CD4-positive, alpha-beta T cell treated with Interferon gamma for 1 hour (primary cell): ENCODE data around the gene CD84.
"Not testable (repeated sequence)": the region's sequence is repeated elsewhere in the genome, so short reads cannot be mapped to it uniquely, and the experiment has no call there.

ENCODE experiments used
- DNase-seq: peaks from one replicate; pipeline ENCODE4 v3.0.0-alpha.2; 2020

The CD84 gene

GRCh38 chr1:160608941-160609340 lies 29.6 kb upstream of the CD84 start:
- DNase-seq: no peak

GRCh38 chr1:160608514-160608913 lies 29.2 kb upstream of the CD84 start:
- no peak for DNase-seq

- no peak for DNase-seq
Measured at GRCh38 chr1:160608057-160608456, 28.8 kb upstream of the CD84 start.

GRCh38 chr1:160607672-160608032 lies 28.4 kb upstream of the CD84 start:
- no peak for DNase-seq

GRCh38 chr1:160607011-160607671 lies 27.8 kb upstream of the CD84 start:
- DNase-seq: peak; percentile 77

GRCh38 chr1:160606611-160607010 lies 27.3 kb upstream of the CD84 start:
- DNase-seq: no peak

- DNase-seq: no peak
Measured at GRCh38 chr1:160605792-160606479, 26.6 kb upstream of the CD84 start.

GRCh38 chr1:160605205-160605604 lies 25.9 kb upstream of the CD84 start:
- DNase-seq: no peak

- DNase-seq: no peak
Measured at GRCh38 chr1:160597705-160598104, 18.4 kb upstream of the CD84 start.

- no peak for DNase-seq
Measured at GRCh38 chr1:160597051-160597450, 17.8 kb upstream of the CD84 start.

GRCh38 chr1:160590488-160590887 lies 11.2 kb upstream of the CD84 start:
- no peak for DNase-seq

- DNase-seq: no peak
Measured at GRCh38 chr1:160588468-160588867, 9.2 kb upstream of the CD84 start.

- DNase-seq: no peak
Measured at GRCh38 chr1:160584784-160585183, 5.5 kb upstream of the CD84 start.

- DNase-seq: not testable (repeated sequence)
Measured at GRCh38 chr1:160582976-160583375, 3.7 kb upstream of the CD84 start.

GRCh38 chr1:160581961-160582360 lies 2.7 kb upstream of the CD84 start:
- no peak for DNase-seq

GRCh38 chr1:160580221-160580812 lies 1.0 kb upstream of the CD84 start:
- DNase-seq: no peak

- no peak for DNase-seq
Measured at GRCh38 chr1:160578525-160579191, 638 bp downstream of the CD84 start.

GRCh38 chr1:160578175-160578524 lies 1.1 kb downstream of the CD84 start:
- no peak for DNase-seq

GRCh38 chr1:160577671-160578070 lies 1.6 kb downstream of the CD84 start:
- DNase-seq: no peak

GRCh38 chr1:160576884-160577283 lies 2.4 kb downstream of the CD84 start:
- DNase-seq: no peak

GRCh38 chr1:160576390-160576789 lies 2.9 kb downstream of the CD84 start:
- no peak for DNase-seq

GRCh38 chr1:160575112-160575664 lies 4.1 kb downstream of the CD84 start:
- peak; percentile 21 for DNase-seq

GRCh38 chr1:160570840-160571239 lies 8.5 kb downstream of the CD84 start:
- DNase-seq: no peak

GRCh38 chr1:160569806-160570205 lies 9.5 kb downstream of the CD84 start:
- no peak for DNase-seq
